ENCODE measurements around the gene IGSF21.

- TF ChIP-seq CHD2 (IDR thresholded peaks at IDR 0.05; ENCODE audit: low read length, partially characterized antibody) (no peak), POLR2AphosphoS2 (conservative IDR thresholded peaks at IDR 0.05; ENCODE audit: low read length) (no peak), MYC (IDR thresholded peaks at IDR 0.05; ENCODE audit: borderline replicate concordance, low read length) (no peak), POLR2A (IDR thresholded peaks at IDR 0.05; ENCODE audit: low read length) (no peak), CTCF (IDR thresholded peaks at IDR 0.05) (no peak), EP300 (IDR thresholded peaks at IDR 0.05) (no peak), REST (IDR thresholded peaks at IDR 0.05) (no peak)
Measured at GRCh38 chr1:18105196-18105595, 2.4 kb upstream of the IGSF21 start.
